GM12878 (cell line): Measurements from ENCODE around the gene ID3. TPM values are rescaled to one million over a fixed set of nuclear protein-coding genes. Genes with fewer than 3 reads are reported as not detected.

Experiments used
- ATAC-seq: fragments of 200-7000 bp; cut with Tn5 transposase; 3 replicates; pipeline ENCODE4 v1.9.1; 2020; ENCODE audit warnings: mild to moderate bottlenecking, moderate library complexity
- BruUV-seq: library from RNA; stranded (reverse); fragments of 400-500 nt; replicated peaks from 2 replicates; lab custom pipeline; 2021; lab: Mats Ljungman, UMichigan
- CTCF ChIA-PET: fragments of 300-600 bp; sonication (Branson Sonifier 250); formaldehyde crosslinking; extraction: SDS; loops from one replicate; lab custom pipeline; 2021; ENCODE audit warnings: inconsistent platforms; lab: Yijun Ruan, JAX
- POLR2A ChIA-PET: fragments of 350-600 bp; formaldehyde crosslinking; extraction: SDS; loops from one replicate; lab custom pipeline; 2021; ENCODE audit warnings: inconsistent platforms; lab: Charles Lee
- RAD21 ChIA-PET: fragments of 300-600 bp; sonication (Branson Sonifier 250); formaldehyde crosslinking; loops from one replicate; lab custom pipeline; 2023; ENCODE audit warnings: antibody characterized with exemption; ENCODE audit not compliant: unreplicated experiment; lab: Charles Lee
- SMC1A ChIA-PET: fragments of 300-600 bp; sonication (Branson Sonifier 250); formaldehyde crosslinking; loops from one replicate; lab custom pipeline; 2023; ENCODE audit not compliant: unreplicated experiment, uncharacterized antibody; lab: Charles Lee
- DNase-seq: peaks from one replicate; pipeline ENCODE4 v3.0.0-alpha.2; 2011; ENCODE audit warnings: low read depth, low spot score
- FAIRE-seq: peaks from 3 replicates; lab custom pipeline; 2011; peaks lifted over from hg19 to GRCh38; lab: Jason Lieb, UNC
- H2AFZ ChIP-seq: 2 replicates; pipeline ENCODE4 v1.6.0; 2011; ENCODE audit warnings: low read depth, low read length, control low read depth; ENCODE audit not compliant: control insufficient read depth
- H3K27ac ChIP-seq: 2 replicates; pipeline ENCODE4 v1.5.1; 2011; ENCODE audit warnings: control low read depth; ENCODE audit not compliant: control insufficient read depth, insufficient read depth
- H3K27me3 ChIP-seq, 2 experiments: replicated peaks in 1 of 2; 2 replicates each; pipeline versions ENCODE4 v1.6.0 to v1.6.1; 2011; ENCODE audit warnings: low read length in 1 of 2; ENCODE audit not compliant: control insufficient read depth in 2 of 2, insufficient read depth in 2 of 2
- H3K36me3 ChIP-seq, 2 experiments: 2 replicates each; pipeline ENCODE4 v1.5.1; 2011; ENCODE audit warnings: low read length in 1 of 2; ENCODE audit not compliant: control insufficient read depth in 2 of 2, insufficient read depth in 2 of 2
- H3K4me1 ChIP-seq: 2 replicates; pipeline ENCODE4 v1.6.1; 2011; ENCODE audit warnings: mild to moderate bottlenecking, low read length, moderate library complexity, mixed read lengths; ENCODE audit not compliant: control insufficient read depth, insufficient read depth
- H3K4me2 ChIP-seq: 2 replicates; pipeline ENCODE4 v1.6.0; 2011; ENCODE audit warnings: control low read depth; ENCODE audit not compliant: control insufficient read depth, insufficient read depth
- H3K4me3 ChIP-seq: fragments of 200-600 bp; sonication (generic); 2 replicates; pipeline ENCODE4 v1.5.1; 2016
- H3K79me2 ChIP-seq: 2 replicates; pipeline ENCODE4 v1.6.0; 2011; ENCODE audit warnings: low read length; ENCODE audit not compliant: control insufficient read depth, insufficient read depth
- H3K9ac ChIP-seq: 2 replicates; pipeline ENCODE4 v1.8.0; 2011; ENCODE audit warnings: low read length, control low read depth, mixed read lengths; ENCODE audit not compliant: control insufficient read depth, insufficient read depth
- H3K9me3 ChIP-seq: replicated peaks from 3 replicates; pipeline ENCODE4 v1.5.1; 2011; ENCODE audit warnings: mild to moderate bottlenecking, low read length; ENCODE audit not compliant: control insufficient read depth, insufficient read depth
- H4K20me1 ChIP-seq: 2 replicates; pipeline ENCODE4 v1.6.0; 2011; ENCODE audit not compliant: control insufficient read depth, insufficient read depth
- BCL11A ChIP-seq: IDR thresholded peaks from 2 replicates; pipeline ENCODE4 v1.6.1; 2011; ENCODE audit warnings: low read depth, low read length
- CEBPB ChIP-seq, 2 experiments: fragments of 150-350 bp in 1 of 2; IDR thresholded peaks; 2 replicates each; pipeline ENCODE4 v1.6.1; 2012 to 2014; ENCODE audit warnings: low read depth in 2 of 2, low read length in 2 of 2, borderline replicate concordance in 1 of 2, inconsistent platforms in 1 of 2
- EGR1 ChIP-seq, 2 experiments: IDR thresholded peaks; 1 replicate in 1 of 2; 2 replicates in 1 of 2; pipeline ENCODE4 v1.6.1; 2011 to 2012; ENCODE audit warnings: low read depth in 2 of 2, low read length in 2 of 2, borderline replicate concordance in 1 of 2, mild to moderate bottlenecking in 1 of 2, moderate library complexity in 1 of 2
- HDGF ChIP-seq: fragments of 450-650 bp; IDR thresholded peaks from 2 replicates; pipeline ENCODE4 v1.6.1; 2016; ENCODE audit warnings: antibody characterized with exemption
- JUNB ChIP-seq: IDR thresholded peaks from 2 replicates; pipeline ENCODE4 v1.6.1; 2016; ENCODE audit warnings: antibody characterized with exemption, mild to moderate bottlenecking
- MTA2 ChIP-seq: fragments of 450-650 bp; IDR thresholded peaks from 2 replicates; pipeline ENCODE4 v1.6.1; 2016; ENCODE audit warnings: low read depth, mild to moderate bottlenecking, moderate library complexity
- MYB ChIP-seq: fragments of 150-350 bp; IDR thresholded peaks from 2 replicates; pipeline ENCODE4 v1.6.1; 2014; ENCODE audit warnings: mild to moderate bottlenecking, low read depth, low read length, borderline replicate concordance
- NR2C2 ChIP-seq: IDR thresholded peaks from 2 replicates; pipeline ENCODE4 v1.6.1; 2011; ENCODE audit warnings: borderline replicate concordance, low read depth; ENCODE audit not compliant: control insufficient read depth, insufficient read length
- POLR2AphosphoS2 ChIP-seq: IDR thresholded peaks from 2 replicates; pipeline ENCODE4 v1.6.1; 2011; ENCODE audit warnings: low read depth, mild to moderate bottlenecking, low read length, improper control_type of control experiment, moderate library complexity
- RAD21 ChIP-seq: IDR thresholded peaks from 2 replicates; pipeline ENCODE4 v1.6.1; 2011; ENCODE audit warnings: mild to moderate bottlenecking, low read depth, low read length, moderate library complexity; ENCODE audit not compliant: insufficient read depth
- SIN3A ChIP-seq: IDR thresholded peaks from 2 replicates; pipeline ENCODE4 v1.6.1; 2012; ENCODE audit warnings: low read depth, low read length, improper control_type of control experiment
- SMAD5 ChIP-seq: IDR thresholded peaks from 2 replicates; pipeline ENCODE4 v1.6.1; 2016; ENCODE audit warnings: antibody characterized with exemption, low read depth
- SPI1 ChIP-seq: IDR thresholded peaks from 2 replicates; pipeline ENCODE4 v1.6.1; 2011; ENCODE audit warnings: low read depth, mild to moderate bottlenecking, low read length, moderate library complexity, borderline replicate concordance; ENCODE audit not compliant: insufficient read depth
- SUPT20H ChIP-seq: IDR thresholded peaks from 2 replicates; pipeline ENCODE4 v1.6.1; 2011; ENCODE audit warnings: low read depth, mild to moderate bottlenecking, low read length, moderate library complexity, borderline replicate concordance; ENCODE audit not compliant: control insufficient read depth
- ZNF274 ChIP-seq: IDR thresholded peaks from one replicate; pipeline ENCODE4 v1.8.0; 2011; ENCODE audit not compliant: insufficient read length, insufficient read depth
- WGBS: methylation state at CpG from one replicate; pipeline ENCODE4 v1.1.6; 2016; ENCODE audit warnings: low lambda C conversion rate; ENCODE audit not compliant: insufficient replicate concordance, insufficient coverage; ENCODE audit errors: missing lambda C conversion rate; 5-methylcytosine and 5-hydroxymethylcytosine counted together
- in situ Hi-C: fragments of 300-500 bp; cut with MboI; formaldehyde crosslinking; loops from 9 replicates; pipeline ENCODE4 v1.14.3; 2018; ENCODE audit warnings: mixed read lengths
- intact Hi-C: fragments of 100-400 bp; cut with micrococcal nuclease; formaldehyde crosslinking; loops from one replicate; pipeline ENCODE4 v1.14.2; 2022; ENCODE audit not compliant: unreplicated experiment
- polyA plus RNA-seq, 11 experiments: library from polyadenylated mRNA; depleted of rRNA in 4 of 11; unstranded in 6 of 11; stranded (reverse) in 5 of 11; fragments of >200 nt; fragmentation: Nextera tagmentation in 4 of 11; fragmentation: Illumina TruSeq in 1 of 11; extraction: Ambion mirVana in 4 of 11; extraction: Trizol in 1 of 11; gene quantifications; 1 replicate in 1 of 11; 2 replicates in 10 of 11; pipeline versions ENCODE4 v1.2.1 to v1.2.3, GENCODE V29; 2011 to 2016; ENCODE audit warnings: inconsistent platforms in 2 of 11, missing spikeins in 2 of 11, low read depth in 1 of 11
- total RNA-seq, 4 experiments: library from RNA; depleted of rRNA in 3 of 4; stranded (reverse); fragments of >200 nt in 3 of 4; fragmentation: Illumina TruSeq in 1 of 4; extraction: Trizol in 1 of 4; gene quantifications; 2 replicates each; pipeline versions ENCODE4 v1.2.1 to v1.2.3, GENCODE V29; 2013 to 2021
- TF ChIP-seq, protein P1 (sequence below): IDR thresholded peaks from 2 replicates; pipeline ENCODE4 v1.6.1; 2011; ENCODE audit warnings: low read depth, mild to moderate bottlenecking, low read length, moderate library complexity, borderline replicate concordance; ENCODE audit errors: extremely low read depth
- TF ChIP-seq, protein P2 (sequence below): fragments of 450-650 bp; IDR thresholded peaks from 2 replicates; pipeline ENCODE4 v1.6.1; 2017; ENCODE audit warnings: mild to moderate bottlenecking
- TF ChIP-seq, protein P3 (sequence below), 3 experiments: IDR thresholded peaks in 2 of 3; conservative IDR thresholded peaks in 1 of 3; 2 replicates each; pipeline ENCODE4 v1.5.1; 2011; ENCODE audit warnings: low read depth in 3 of 3, low read length in 3 of 3, mild to moderate bottlenecking in 3 of 3, control low read depth in 2 of 3, moderate library complexity in 2 of 3, inconsistent platforms in 1 of 3, mixed read lengths in 1 of 3; ENCODE audit not compliant: control insufficient read depth in 2 of 3, insufficient read depth in 1 of 3; ENCODE audit errors: extremely low read depth in 1 of 3

Gene ID3
- total and polyA plus RNA-seq, 10 of the 15 experiments (the other 5 are each of a cell fraction or from before 2014, with no cell fraction given), result 42.7 to 475 (median 207) TPM

DNA sequence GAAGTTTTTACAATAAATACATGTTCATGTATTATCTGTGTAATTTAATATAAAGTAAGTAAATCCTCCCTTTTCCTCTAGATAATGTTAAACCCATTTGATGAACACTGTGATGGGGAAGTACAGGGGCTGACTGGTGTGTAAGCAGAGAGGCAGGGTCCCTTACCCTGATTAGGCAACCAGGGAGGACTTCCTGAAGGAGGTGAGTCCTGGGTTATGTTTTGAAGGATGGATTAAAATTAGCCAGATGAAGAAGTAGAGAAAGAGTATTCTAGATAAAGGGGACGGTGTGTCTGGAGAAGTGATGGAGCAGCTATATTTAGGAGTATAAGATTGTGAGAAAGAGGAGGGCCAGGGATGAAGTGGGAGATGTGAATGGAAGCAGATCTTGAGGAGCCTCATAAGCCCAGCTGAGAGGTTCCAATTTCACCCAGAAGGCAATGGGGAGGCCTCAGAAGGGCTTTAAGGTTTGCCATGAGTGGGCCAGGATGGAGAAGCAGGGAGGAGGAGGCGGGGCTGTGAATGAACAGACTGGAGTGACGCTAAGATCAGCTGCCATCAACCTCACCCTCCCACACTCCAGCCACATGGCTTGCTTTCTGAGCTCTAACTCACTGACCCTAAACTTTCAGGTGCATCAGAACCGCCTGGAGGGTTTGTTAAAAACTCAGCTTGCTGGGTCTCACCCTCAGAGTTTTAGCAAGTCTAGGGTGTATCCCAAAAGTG, 30.9 kb upstream of the ID3 start:
- Histone ChIP-seq H3K4me2 (peak overlapping the region; percentile 50), H3K27me3 (no peaks in the 10 kb centered on the region), H3K79me2 (peaks cover 3% of the 10 kb centered on the region; the same call in 1 of the 2 replicates), H3K27ac (peak overlapping the region; percentile 93), H3K36me3 (no peaks in the 10 kb centered on the region), H3K9ac (no peak overlapping the region), H3K9me3 (no peaks in the 10 kb centered on the region), H2AFZ (peak overlapping the region; percentile 31; the same call in 1 of the 2 replicates), H4K20me1 (no peaks in the 10 kb centered on the region), H3K4me3 (no peak overlapping the region), H3K4me1 (peaks cover 69% of the 10 kb centered on the region)
- SMC1A ChIA-PET, result interaction anchor here (1.3 to 19.7 kb wide), 10 partner anchors 8 to 65 kb away, joined by 3 to 419 read pairs (median 28); partner anchors contain the start of gene ID3
- no peak for DNase-seq
- in situ Hi-C loops, result loop anchor here (25.0 kb wide), 2 partner anchors 1422 to 1803 kb away; partner anchors contain the start of gene USP48
- no peak for FAIRE-seq
- no TSS peak for BruUV-seq
- peak; percentile 65 for ATAC-seq
- RAD21 ChIA-PET, result interaction anchor here (0.6 to 14.9 kb wide), 15 partner anchors 10 to 93 kb away, joined by 3 to 252 read pairs (median 14); partner anchors contain the start of gene ID3
- CTCF ChIA-PET, result interaction anchor here (0.9 to 11.4 kb wide), 8 partner anchors 10 to 47 kb away, joined by 3 to 108 read pairs (median 8); partner anchors contain the start of gene ID3
- 7% methylated on average over 4 of the region's 4 CpGs for WGBS
- POLR2A ChIA-PET, result interaction anchor here (0.8 to 17.0 kb wide), 8 partner anchors 11 to 66 kb away, joined by 3 to 271 read pairs (median 8); partner anchors contain the start of genes E2F2 and ID3
- intact Hi-C loops, result loop anchor here (5.0 kb wide), 1 partner anchor 33 kb away; the partner anchor contains the start of gene ID3
- TF ChIP-seq JUNB (no peak), SIN3A (no peak), BCL11A (0 out of 2 replicates have a peak, but pooled peaks have one; percentile 16), MTA2 (peak; percentile 60; the same call in 1 of the 2 replicates), SUPT20H (no peak), POLR2AphosphoS2 (no peak), SPI1 (no peak), EGR1 (IDR thresholded peaks at IDR 0.05; ENCODE audit: borderline replicate concordance in 1 of 2, low read depth in 2 of 2, low read length in 2 of 2) (0 out of 3 replicates have a peak, but pooled peaks of 1 of the 2 experiments have one; percentile 19), RAD21 (0 out of 2 replicates have a peak, but pooled peaks have one; percentile 0), MYB (no peak), ZNF274 (no peak), NR2C2 (no peak), HDGF (0 out of 2 replicates have a peak, but pooled peaks have one; percentile 69), SMAD5 (no peak), CEBPB (IDR thresholded peaks at IDR 0.05; ENCODE audit: borderline replicate concordance in 1 of 2, low read depth in 2 of 2, low read length in 2 of 2) (no peak)
- TF ChIP-seq, protein P1, sequence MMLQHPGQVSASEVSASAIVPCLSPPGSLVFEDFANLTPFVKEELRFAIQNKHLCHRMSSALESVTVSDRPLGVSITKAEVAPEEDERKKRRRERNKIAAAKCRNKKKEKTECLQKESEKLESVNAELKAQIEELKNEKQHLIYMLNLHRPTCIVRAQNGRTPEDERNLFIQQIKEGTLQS, result no peak
- TF ChIP-seq, protein P2, sequence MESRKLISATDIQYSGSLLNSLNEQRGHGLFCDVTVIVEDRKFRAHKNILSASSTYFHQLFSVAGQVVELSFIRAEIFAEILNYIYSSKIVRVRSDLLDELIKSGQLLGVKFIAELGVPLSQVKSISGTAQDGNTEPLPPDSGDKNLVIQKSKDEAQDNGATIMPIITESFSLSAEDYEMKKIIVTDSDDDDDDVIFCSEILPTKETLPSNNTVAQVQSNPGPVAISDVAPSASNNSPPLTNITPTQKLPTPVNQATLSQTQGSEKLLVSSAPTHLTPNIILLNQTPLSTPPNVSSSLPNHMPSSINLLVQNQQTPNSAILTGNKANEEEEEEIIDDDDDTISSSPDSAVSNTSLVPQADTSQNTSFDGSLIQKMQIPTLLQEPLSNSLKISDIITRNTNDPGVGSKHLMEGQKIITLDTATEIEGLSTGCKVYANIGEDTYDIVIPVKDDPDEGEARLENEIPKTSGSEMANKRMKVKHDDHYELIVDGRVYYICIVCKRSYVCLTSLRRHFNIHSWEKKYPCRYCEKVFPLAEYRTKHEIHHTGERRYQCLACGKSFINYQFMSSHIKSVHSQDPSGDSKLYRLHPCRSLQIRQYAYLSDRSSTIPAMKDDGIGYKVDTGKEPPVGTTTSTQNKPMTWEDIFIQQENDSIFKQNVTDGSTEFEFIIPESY, result no peak
- TF ChIP-seq, protein P3, sequence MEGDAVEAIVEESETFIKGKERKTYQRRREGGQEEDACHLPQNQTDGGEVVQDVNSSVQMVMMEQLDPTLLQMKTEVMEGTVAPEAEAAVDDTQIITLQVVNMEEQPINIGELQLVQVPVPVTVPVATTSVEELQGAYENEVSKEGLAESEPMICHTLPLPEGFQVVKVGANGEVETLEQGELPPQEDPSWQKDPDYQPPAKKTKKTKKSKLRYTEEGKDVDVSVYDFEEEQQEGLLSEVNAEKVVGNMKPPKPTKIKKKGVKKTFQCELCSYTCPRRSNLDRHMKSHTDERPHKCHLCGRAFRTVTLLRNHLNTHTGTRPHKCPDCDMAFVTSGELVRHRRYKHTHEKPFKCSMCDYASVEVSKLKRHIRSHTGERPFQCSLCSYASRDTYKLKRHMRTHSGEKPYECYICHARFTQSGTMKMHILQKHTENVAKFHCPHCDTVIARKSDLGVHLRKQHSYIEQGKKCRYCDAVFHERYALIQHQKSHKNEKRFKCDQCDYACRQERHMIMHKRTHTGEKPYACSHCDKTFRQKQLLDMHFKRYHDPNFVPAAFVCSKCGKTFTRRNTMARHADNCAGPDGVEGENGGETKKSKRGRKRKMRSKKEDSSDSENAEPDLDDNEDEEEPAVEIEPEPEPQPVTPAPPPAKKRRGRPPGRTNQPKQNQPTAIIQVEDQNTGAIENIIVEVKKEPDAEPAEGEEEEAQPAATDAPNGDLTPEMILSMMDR (IDR thresholded peaks at IDR 0.05 in 2 of 3, conservative IDR thresholded peaks at IDR 0.05 in 1 of 3; ENCODE audit: control insufficient read depth in 2 of 3, extremely low read depth in 1 of 3, insufficient read depth in 1 of 3, low read depth in 3 of 3, low read length in 3 of 3), result no peak
